AML-193 (cell line): ENCODE measurements around the gene SH3PXD2B.
"Not testable (repeated sequence)": the region's sequence is repeated elsewhere in the genome, so short reads cannot be mapped to it uniquely, and the experiment has no call there.

Source experiments
- DNase-seq, 2 experiments: peaks; one replicate each; lab custom pipeline; 2025; lab: John Stamatoyannopoulos, UW

The SH3PXD2B gene

GRCh38 chr5:172336676-172337285 is 117.5 kb downstream of the SH3PXD2B start:
- DNase-seq, result no peak

GRCh38 chr5:172336264-172336663 is 118.1 kb downstream of the SH3PXD2B start:
- DNase-seq, result no peak

- DNase-seq, result no peak
Measured at GRCh38 chr5:172335721-172336120, 118.6 kb downstream of the SH3PXD2B start.

DNA sequence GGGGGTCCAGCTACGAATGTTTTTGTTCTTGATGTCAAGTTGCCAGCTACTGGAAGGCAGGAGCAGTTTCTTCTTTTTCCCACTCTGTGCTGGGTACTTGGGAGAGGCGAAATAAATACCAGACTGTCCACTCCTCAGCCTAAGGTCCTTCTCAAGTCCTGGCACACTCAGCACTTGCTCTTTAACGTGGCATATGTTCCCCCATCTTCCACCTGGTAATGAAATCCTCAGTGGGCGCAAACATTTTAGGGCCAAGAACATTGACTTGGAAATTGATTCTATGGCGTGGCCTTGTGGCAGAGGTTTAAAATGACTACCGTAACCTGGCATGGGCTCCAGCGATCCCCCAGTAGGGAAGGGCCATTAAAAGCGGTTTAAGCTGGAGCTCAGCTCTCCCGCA is 119.7 kb downstream of the SH3PXD2B start:
- no peak for DNase-seq

GRCh38 chr5:172334196-172334595 is 120.1 kb downstream of the SH3PXD2B start:
- no peak for DNase-seq

DNA sequence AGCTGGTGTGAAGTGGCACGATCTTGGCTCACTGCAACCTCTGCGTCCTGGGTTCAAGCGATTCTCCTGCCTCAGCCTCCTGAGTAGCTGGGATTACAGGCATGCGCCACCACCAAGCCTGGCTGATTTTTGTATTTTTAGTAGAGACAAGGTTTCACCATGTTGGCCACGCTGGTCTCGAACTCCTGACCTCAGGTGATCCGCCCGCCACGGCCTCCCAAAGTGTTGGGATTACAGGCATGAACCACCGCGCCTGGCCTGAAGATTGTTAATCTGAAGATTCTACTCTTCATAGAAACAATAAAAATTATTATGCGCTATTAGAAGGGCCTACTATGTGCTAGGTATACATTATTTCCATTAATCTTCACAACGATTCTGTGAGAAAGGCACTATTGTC is 127.4 kb downstream of the SH3PXD2B start:
- not testable (repeated sequence) for DNase-seq

DNA sequence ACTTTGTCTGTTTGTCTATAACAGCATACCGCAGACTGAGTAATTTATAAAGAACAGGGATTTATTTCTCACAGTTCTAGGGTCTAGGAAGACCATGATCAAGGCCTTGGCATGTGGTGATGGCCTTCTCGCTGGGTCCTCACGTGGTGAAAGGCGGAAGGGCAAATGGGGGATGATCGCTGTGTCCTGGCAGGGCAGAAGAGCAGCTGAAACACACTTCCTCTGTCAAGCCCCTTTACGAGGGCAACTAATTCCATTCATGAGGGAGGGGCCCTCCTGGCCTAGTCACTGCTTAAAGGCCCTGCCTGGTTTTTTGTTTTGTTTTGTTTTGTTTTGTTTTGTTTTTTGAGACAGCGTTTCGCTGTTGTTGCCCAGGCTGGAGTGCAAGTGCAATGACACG is 128.9 kb downstream of the SH3PXD2B start:
- no peak for DNase-seq

GRCh38 chr5:172322028-172322965 is 132.0 kb downstream of the SH3PXD2B start:
- no peak for DNase-seq

DNA sequence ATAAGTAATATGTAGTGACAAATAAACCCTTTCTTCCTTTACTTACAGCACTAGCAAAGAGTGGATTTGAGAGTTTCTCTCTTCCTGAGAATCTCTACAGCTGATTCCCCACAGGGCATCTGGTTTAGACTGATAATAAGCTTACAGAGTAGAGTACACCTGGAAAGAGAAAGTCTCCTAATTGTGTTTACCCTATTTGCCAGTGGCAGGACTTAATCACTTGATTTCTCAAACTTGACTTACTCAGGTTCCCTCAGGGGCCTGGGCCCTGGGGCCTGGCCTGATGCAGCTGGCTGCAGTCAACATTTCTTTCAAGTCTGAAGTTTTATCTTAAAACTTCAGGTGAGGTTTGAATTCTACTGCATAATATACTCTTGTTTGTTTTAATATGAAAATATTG is 132.7 kb downstream of the SH3PXD2B start:
- DNase-seq, result no peak

DNA sequence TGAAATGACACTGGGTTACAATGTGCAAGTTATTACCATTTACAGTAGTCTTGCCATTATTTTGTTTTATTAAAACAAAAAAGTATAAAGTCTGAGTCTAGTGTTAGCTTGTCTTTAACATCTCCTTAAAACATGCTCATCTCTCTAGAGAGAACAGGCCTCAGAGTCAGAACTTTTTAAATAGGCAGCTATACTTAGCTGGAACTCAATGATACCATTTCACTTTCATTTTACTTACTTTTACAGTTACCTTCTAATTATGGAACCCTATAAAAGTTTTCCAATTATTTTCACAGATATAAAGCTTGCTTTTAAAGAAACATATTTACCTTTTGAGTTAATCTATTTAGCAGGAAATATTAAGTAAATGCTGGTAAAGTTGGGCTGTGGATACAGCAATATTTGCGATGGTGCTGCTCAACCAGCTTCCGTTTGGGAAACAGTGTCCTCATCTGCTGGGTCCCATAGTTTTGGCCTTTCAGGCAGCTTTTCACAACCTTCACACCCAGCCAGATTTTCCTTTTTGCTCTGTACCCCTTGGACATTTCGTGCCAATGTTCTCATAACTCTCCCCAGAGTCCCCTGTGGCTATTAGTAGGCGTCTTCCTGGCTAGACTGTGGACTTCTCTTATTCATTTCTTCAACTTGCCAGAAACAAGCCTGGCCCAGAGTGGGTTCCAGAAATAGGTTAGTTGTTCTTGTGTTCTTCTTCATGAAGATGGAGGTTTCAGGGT is 134.4 kb downstream of the SH3PXD2B start:
- DNase-seq, result no peak

- DNase-seq, result no peak
Measured at GRCh38 chr5:172315587-172316493, 138.5 kb downstream of the SH3PXD2B start.

DNA sequence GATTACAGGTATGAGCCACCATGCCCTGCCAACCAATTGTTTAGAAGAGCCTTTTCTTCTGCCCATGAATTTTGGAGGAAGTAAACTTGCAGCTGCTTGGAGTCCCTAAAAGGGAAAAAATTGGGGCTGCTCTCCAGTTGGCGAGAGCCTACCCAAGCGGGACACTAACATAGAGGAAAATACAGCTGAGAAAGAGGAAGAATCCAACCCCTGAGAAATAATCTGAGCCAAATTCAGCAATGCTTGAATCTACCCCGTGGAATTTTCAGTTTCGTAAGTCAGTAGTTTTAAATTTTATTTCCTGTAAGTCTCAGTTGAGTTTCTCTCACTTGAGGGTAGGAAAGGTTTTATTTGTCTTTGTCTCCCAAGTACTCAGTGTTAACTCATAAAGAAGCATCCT is 140.4 kb downstream of the SH3PXD2B start:
- DNase-seq, result no peak

DNA sequence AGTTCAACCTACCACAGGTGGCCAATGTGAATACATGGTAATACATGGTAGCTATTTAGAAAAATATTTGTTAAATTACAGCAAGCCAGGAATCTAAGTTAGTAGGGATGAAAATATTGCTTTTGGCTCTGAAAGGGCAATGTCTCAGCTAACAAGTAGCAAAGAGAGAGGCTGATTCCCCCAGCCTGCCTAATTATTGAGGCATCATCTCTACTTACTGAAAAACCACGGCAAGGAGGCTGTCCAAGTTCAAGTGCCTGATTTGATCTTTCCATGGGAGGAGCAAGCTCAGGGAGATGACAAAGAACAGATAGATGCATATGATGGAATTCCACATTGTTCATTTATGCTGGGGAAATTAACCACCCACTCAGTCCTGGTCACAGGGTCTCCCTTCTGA is 142.0 kb downstream of the SH3PXD2B start:
- DNase-seq, result no peak

- no peak for DNase-seq
Measured at GRCh38 chr5:172311605-172312004, 142.7 kb downstream of the SH3PXD2B start.

- DNase-seq, result no peak
Measured at GRCh38 chr5:172311026-172311425, 143.3 kb downstream of the SH3PXD2B start.

- no peak for DNase-seq
Measured at GRCh38 chr5:172305380-172305779, 148.9 kb downstream of the SH3PXD2B start.

DNA sequence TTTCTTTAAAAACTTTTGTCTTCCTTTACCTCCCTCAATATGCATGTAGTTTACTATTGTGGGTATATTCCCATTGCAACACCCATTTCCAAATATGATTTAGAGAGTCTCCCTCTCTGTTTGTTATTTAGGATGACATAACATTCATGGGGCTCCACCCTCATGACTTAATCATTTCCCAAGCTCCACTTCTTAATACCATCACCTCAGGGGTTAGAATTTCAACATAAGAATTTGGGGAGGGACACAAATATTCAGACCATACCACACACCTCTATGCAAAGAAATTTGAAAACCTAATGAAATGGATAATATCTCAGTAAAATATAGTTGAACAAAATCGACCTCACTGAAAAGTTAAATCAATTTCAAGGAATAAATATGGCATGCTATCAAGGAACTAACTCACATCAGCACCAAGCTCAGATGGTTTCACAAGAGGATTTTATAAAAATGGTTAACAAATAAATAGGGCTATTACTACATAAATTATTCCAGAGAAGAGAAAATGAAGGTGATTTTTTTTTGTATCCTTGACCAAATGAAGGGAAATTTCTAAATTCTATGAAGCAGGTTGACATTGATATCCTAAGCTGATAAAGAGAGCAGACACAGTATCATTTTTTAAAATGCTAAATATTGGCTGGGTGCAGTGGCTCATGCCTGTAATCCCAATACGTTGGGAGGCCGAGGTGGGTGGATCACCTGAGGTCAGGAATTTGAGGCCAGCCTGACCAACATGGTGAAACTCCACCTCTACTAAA is 150.6 kb downstream of the SH3PXD2B start:
- DNase-seq, result no peak

- DNase-seq, result no peak
Measured at GRCh38 chr5:172303162-172303561, 151.2 kb downstream of the SH3PXD2B start.

DNA sequence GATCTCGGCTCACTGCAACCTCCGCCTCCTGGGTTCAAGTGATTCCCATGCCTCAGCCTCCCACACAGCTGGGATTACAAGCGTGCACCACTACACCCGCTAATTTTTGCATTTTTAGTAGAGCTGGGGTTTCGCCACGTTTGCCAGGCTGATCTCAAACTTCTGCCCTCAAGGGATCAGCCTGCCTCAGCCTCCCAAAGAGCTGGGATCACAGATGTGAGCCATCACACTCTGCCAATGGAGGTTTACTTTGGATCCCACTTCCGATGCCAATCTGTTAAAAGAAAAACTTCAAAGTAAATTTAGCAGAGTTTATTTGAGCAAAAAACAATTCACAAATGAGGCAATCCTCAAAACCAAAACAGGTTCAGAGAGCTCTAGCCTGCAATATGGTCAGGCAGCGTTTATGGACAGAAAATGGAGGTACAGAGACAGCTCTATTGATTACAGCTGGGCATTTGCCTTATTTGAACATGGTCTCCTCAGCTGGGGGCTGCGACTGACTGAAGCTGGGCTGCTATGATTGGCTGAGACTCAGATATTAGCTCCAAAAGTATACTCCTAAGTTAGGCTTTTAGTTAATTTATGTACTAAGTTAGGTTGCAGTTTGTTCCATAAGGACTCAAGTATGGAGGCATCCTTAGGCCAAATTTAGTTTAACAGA is 152.1 kb downstream of the SH3PXD2B start:
- no peak for DNase-seq

GRCh38 chr5:172299916-172300439 is 154.3 kb downstream of the SH3PXD2B start:
- DNase-seq, result no peak
